Colonic mucosa (tissue), 4 donors: ENCODE measurements around the gene ZBTB34. TPM values are rescaled to one million over a fixed set of nuclear protein-coding genes. Genes with fewer than 3 reads are reported as not detected.
"Not testable (repeated sequence)": the region's sequence is repeated elsewhere in the genome, so short reads cannot be mapped to it uniquely, and the experiment has no call there.

Experiments
- DNase-seq: peaks from one replicate; pipeline ENCODE4 v3.0.0-alpha.2; 2020
- H3K27ac ChIP-seq: fragments of 200-600 bp; one replicate; pipeline ENCODE4 v1.8.0; 2021
- H3K27me3 ChIP-seq: fragments of 200-600 bp; one replicate; pipeline ENCODE4 v1.8.0; 2021
- H3K36me3 ChIP-seq: fragments of 200-600 bp; one replicate; pipeline ENCODE4 v1.8.0; 2021
- H3K4me1 ChIP-seq: fragments of 200-600 bp; one replicate; pipeline ENCODE4 v1.8.0; 2021; ENCODE audit warnings: mild to moderate bottlenecking
- H3K4me3 ChIP-seq: fragments of 200-600 bp; one replicate; pipeline ENCODE4 v1.8.0; 2021
- H3K9ac ChIP-seq, 2 donors: one replicate each; pipeline ENCODE4 v1.7.0; 2013; ENCODE audit warnings: control low read depth in 2 of 2, low read depth in 2 of 2, low read length in 2 of 2
- H3K9me3 ChIP-seq: fragments of 200-600 bp; one replicate; pipeline ENCODE4 v1.8.0; 2021
- intact Hi-C: fragments of 100-400 bp; cut with DNase I; formaldehyde crosslinking; loops from one replicate; pipeline ENCODE4 v1.14.1; 2022
- total RNA-seq, 2 donors: library from RNA; stranded (reverse); fragmentation: NEBNext Ultra II Directional in 1 of 2; extraction: Animal tissue kit (Norgen Biotek cat#: 25700) in 1 of 2; gene quantifications; one replicate each; pipeline ENCODE4 v1.2.1, GENCODE V29; 2021
- TF ChIP-seq, protein P1 (sequence below): fragments of 200-600 bp; IDR thresholded peaks from one replicate; pipeline ENCODE4 v1.8.0; 2022; ENCODE audit warnings: antibody characterized with exemption, mild to moderate bottlenecking
- donor health status: healthy.
- donor health status: DM: no; HTN: no; CAD: no.
- donor health status: DM: no; HTN: no; CAD: no.

The ZBTB34 gene
- total RNA-seq, 2 donors from 2014 or later: 4.6 to 10.3 TPM

- no peaks in the 10 kb centered on the region for H3K27me3 ChIP-seq
- TF ChIP-seq, protein P1, sequence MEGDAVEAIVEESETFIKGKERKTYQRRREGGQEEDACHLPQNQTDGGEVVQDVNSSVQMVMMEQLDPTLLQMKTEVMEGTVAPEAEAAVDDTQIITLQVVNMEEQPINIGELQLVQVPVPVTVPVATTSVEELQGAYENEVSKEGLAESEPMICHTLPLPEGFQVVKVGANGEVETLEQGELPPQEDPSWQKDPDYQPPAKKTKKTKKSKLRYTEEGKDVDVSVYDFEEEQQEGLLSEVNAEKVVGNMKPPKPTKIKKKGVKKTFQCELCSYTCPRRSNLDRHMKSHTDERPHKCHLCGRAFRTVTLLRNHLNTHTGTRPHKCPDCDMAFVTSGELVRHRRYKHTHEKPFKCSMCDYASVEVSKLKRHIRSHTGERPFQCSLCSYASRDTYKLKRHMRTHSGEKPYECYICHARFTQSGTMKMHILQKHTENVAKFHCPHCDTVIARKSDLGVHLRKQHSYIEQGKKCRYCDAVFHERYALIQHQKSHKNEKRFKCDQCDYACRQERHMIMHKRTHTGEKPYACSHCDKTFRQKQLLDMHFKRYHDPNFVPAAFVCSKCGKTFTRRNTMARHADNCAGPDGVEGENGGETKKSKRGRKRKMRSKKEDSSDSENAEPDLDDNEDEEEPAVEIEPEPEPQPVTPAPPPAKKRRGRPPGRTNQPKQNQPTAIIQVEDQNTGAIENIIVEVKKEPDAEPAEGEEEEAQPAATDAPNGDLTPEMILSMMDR: no peak
- H3K4me3 ChIP-seq: no peak overlapping the region
- H3K27ac ChIP-seq: no peak overlapping the region
- peaks cover 4% of the 10 kb centered on the region for H3K4me1 ChIP-seq
- H3K36me3 ChIP-seq: no peaks in the 10 kb centered on the region
- no peak overlapping the region for H3K9ac ChIP-seq
- intact Hi-C loops: no loop called here
- no peaks in the 10 kb centered on the region for H3K9me3 ChIP-seq
- no peak for DNase-seq
These were observed 38.2 kb upstream of the ZBTB34 start for GRCh38 chr9:126822278-126822677.

DNA sequence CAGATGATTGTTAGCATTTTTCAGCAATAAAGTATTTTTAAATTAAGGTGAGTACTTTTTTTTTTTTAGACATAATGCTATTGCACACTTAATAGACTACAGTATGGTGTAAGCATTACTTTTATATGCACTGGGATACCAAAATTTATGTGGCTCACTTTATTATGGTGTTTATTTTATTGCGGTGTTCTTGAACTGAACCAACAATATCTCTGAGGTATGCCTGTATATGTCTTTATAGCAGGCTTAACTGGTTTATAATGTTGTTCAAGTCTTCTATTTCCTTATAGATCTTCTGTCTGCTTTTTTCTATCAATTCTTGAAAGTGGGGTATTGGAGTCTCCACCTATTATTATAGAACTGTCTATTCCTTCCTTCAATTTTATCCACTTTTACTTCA lies 37.6 kb upstream of the ZBTB34 start:
- TF ChIP-seq, protein P1: no peak
- Histone ChIP-seq H3K4me3 (no peak overlapping the region), H3K9ac (no peak overlapping the region), H3K27me3 (no peaks in the 10 kb centered on the region), H3K9me3 (no peaks in the 10 kb centered on the region), H3K36me3 (no peaks in the 10 kb centered on the region), H3K4me1 (peaks cover 4% of the 10 kb centered on the region), H3K27ac (no peak overlapping the region)
- intact Hi-C loops: no loop called here
- DNase-seq: no peak

DNA sequence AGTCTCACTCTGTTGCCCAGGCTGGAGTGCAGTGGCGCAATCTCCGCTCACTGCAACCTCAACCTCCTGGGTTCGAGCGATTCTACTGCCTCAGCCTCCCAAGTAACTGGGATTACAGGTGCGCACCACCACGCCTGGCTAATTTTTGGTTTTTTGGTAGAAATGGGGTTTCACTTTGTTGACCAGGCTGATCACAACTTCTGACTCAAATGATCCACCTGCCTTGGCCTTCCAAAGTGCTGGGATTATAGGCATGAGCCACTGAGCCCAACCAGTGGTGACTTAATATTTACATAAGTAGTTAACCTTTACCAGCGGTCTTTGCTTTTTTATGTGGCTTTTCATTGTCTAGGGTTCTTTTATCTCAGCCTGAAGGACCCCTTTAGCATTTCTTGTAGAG lies 36.4 kb upstream of the ZBTB34 start:
- intact Hi-C loops, H3K27me3 ChIP-seq, H3K27ac ChIP-seq, H3K36me3 ChIP-seq, DNase-seq, H3K9me3 ChIP-seq, H3K9ac ChIP-seq, H3K4me3 ChIP-seq, H3K4me1 ChIP-seq: not testable (repeated sequence)

GRCh38 chr9:126827227-126827626 lies 33.2 kb upstream of the ZBTB34 start:
- intact Hi-C loops: no loop called here
- Histone ChIP-seq H3K27me3 (no peaks in the 10 kb centered on the region), H3K4me3 (no peak overlapping the region), H3K9me3 (no peaks in the 10 kb centered on the region), H3K4me1 (peaks cover 4% of the 10 kb centered on the region), H3K27ac (no peak overlapping the region), H3K9ac (no peak overlapping the region), H3K36me3 (no peaks in the 10 kb centered on the region)
- DNase-seq: no peak
- TF ChIP-seq, protein P1: no peak

- TF ChIP-seq, protein P1: no peak
- Histone ChIP-seq H3K4me1 (peaks cover 2% of the 10 kb centered on the region), H3K36me3 (no peaks in the 10 kb centered on the region), H3K27ac (no peak overlapping the region), H3K9ac (no peak overlapping the region), H3K27me3 (no peaks in the 10 kb centered on the region), H3K4me3 (no peak overlapping the region), H3K9me3 (no peaks in the 10 kb centered on the region)
- DNase-seq: no peak
- intact Hi-C loops: no loop called here
These were observed 31.4 kb upstream of the ZBTB34 start for GRCh38 chr9:126829035-126829434.

GRCh38 chr9:126830827-126831226 lies 29.6 kb upstream of the ZBTB34 start:
- intact Hi-C loops: no loop called here
- H3K9ac ChIP-seq: no peak overlapping the region
- no peaks in the 10 kb centered on the region for H3K4me1 ChIP-seq

More at GRCh38 chr9:126830827-126831226, 29.6 kb upstream of the ZBTB34 start:
- TF ChIP-seq, protein P1: no peak
- H3K36me3 ChIP-seq: no peaks in the 10 kb centered on the region
- H3K4me3 ChIP-seq: no peak overlapping the region
- no peaks in the 10 kb centered on the region for H3K9me3 ChIP-seq
- no peak overlapping the region for H3K27ac ChIP-seq
- DNase-seq: no peak
- H3K27me3 ChIP-seq: no peaks in the 10 kb centered on the region
